Measurements from ENCODE around the gene CBR3. TPM values are rescaled to one million over a fixed set of nuclear protein-coding genes. Genes with fewer than 3 reads are reported as not detected.

Gene CBR3
- total RNA-seq, 2 experiments from 2014 or later, result 2.6 to 3.0 TPM

DNA sequence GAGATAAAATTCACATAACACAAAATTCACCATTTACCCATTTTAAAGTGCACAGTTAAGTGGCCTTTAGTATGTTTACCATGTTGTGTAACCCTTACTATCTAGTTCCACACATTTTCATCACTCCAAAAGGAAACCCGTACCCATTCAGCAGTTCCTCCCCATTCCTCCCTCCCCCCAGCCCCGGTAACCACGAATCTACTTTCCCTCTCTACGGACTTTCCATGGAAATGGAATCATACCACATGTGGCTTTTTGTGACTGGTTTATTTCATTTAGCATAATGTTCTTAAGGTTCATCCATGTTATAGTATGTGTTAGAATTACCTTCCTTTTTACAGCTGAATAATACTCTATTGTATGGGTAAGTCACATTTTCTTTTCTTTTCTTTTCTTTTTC, 32.7 kb downstream of the CBR3 start:
- no peaks in the 10 kb centered on the region for H3K9me3 ChIP-seq (ENCODE audit: control insufficient read depth in 1 of 2, insufficient read depth in 1 of 2, low read length in 2 of 2)
- intact Hi-C loops (cut with DNase I, micrococcal nuclease), result no loop called here
- no peak overlapping the region for H3K4me3 ChIP-seq (ENCODE audit: low read length)
- TF ChIP-seq, protein P1, sequence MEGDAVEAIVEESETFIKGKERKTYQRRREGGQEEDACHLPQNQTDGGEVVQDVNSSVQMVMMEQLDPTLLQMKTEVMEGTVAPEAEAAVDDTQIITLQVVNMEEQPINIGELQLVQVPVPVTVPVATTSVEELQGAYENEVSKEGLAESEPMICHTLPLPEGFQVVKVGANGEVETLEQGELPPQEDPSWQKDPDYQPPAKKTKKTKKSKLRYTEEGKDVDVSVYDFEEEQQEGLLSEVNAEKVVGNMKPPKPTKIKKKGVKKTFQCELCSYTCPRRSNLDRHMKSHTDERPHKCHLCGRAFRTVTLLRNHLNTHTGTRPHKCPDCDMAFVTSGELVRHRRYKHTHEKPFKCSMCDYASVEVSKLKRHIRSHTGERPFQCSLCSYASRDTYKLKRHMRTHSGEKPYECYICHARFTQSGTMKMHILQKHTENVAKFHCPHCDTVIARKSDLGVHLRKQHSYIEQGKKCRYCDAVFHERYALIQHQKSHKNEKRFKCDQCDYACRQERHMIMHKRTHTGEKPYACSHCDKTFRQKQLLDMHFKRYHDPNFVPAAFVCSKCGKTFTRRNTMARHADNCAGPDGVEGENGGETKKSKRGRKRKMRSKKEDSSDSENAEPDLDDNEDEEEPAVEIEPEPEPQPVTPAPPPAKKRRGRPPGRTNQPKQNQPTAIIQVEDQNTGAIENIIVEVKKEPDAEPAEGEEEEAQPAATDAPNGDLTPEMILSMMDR (IDR thresholded peaks at IDR 0.05), result no peak
- Mint-ChIP-seq H3K27me3 (no peaks in the 10 kb centered on the region), H3K4me3 (no peak overlapping the region), H3K4me1 (ENCODE audit: low read depth) (peaks cover 20% of the 10 kb centered on the region), H3K9me3 (no peaks in the 10 kb centered on the region), H3K27ac (no peak overlapping the region), H3K36me3 (ENCODE audit: low read depth) (peaks cover 37% of the 10 kb centered on the region)
- POLR2A ChIA-PET, result no interaction called here
- no peak for ATAC-seq (ENCODE audit: poor library complexity)
- H3K36me3 ChIP-seq (ENCODE audit: insufficient read depth, low read length), result peaks cover 30% of the 10 kb centered on the region
- no peaks in the 10 kb centered on the region for H3K27me3 ChIP-seq (ENCODE audit: control insufficient read depth in 1 of 2, insufficient read depth in 2 of 2, low read length in 2 of 2)
- H3K27ac ChIP-seq (ENCODE audit: low read depth in 1 of 2, low read length in 2 of 2), result no peak overlapping the region
- CTCF ChIA-PET, result no interaction called here
- DNase-seq, result no peak
- peaks cover 12% of the 10 kb centered on the region for H3K4me1 ChIP-seq (ENCODE audit: insufficient read depth, low read length)

DNA sequence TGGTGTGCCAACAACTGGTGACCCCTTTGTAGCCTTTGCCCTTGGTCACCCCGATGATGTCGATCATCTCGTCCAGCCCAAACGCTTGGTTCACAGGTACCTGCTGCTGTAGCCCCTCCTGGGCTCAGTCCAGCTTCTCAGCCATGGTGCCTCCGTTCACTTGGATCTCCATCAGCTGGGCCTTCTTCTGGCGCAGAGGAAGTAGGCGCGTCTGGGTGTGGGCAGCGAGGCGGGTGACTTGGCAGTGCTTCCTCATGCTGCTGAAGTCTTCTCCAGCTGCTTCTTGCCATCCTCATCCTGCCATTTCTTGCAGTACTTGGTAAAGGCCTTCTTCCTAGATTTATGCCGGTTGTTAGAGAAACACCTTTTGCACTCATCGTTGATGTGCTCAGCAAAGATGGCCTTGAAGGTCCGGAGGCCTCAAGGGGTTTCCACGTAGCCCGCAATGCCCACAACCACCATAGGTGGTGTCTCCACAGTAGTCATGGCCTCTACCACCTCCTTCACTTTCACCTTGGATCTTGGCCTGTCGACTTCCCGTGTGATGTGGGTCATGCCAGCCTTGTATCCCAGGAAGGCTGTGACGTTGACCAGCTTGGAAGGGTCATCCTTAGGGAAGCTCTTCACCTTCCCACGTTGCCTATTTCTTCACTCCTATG, 34.7 kb downstream of the CBR3 start:
- Mint-ChIP-seq H3K27me3 (no peaks in the 10 kb centered on the region), H3K36me3 (ENCODE audit: low read depth) (peaks cover 41% of the 10 kb centered on the region), H3K4me3 (no peak overlapping the region), H3K27ac (no peak overlapping the region), H3K4me1 (ENCODE audit: low read depth) (peaks cover 16% of the 10 kb centered on the region), H3K9me3 (no peaks in the 10 kb centered on the region)
- CTCF ChIA-PET, result no interaction called here
- Histone ChIP-seq H3K27me3 (ENCODE audit: control insufficient read depth in 1 of 2, insufficient read depth in 2 of 2, low read length in 2 of 2) (no peaks in the 10 kb centered on the region), H3K4me3 (ENCODE audit: low read length) (no peak overlapping the region), H3K9me3 (ENCODE audit: control insufficient read depth in 1 of 2, insufficient read depth in 1 of 2, low read length in 2 of 2) (no peaks in the 10 kb centered on the region), H3K27ac (ENCODE audit: low read depth in 1 of 2, low read length in 2 of 2) (no peak overlapping the region), H3K36me3 (ENCODE audit: insufficient read depth, low read length) (peaks cover 30% of the 10 kb centered on the region), H3K4me1 (ENCODE audit: insufficient read depth, low read length) (peaks cover 17% of the 10 kb centered on the region)
- POLR2A ChIA-PET, result no interaction called here
- DNase-seq, result no peak
- ATAC-seq (ENCODE audit: poor library complexity), result no peak
- intact Hi-C loops (cut with DNase I, micrococcal nuclease), result no loop called here
- TF ChIP-seq, protein P1 (IDR thresholded peaks at IDR 0.05), result no peak

DNA sequence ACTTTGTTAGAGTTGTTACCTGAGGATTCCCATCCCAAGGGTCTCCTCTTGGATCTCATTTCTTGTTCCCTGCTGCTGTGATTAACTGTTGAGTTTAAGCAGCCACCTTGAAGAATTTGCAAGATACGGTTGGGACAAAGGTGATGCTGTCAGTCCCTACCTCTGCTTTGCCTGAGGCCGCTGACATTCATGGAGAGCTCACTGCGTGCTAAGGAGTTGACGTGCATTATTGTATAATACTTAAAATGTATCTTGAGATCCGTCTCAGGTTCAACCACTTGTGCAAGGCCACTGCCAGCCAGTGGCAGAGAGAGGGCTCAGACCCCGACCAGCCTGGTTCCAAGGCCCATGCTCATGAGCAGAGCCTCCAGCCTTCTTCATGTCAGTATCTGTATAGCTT, 35.9 kb downstream of the CBR3 start:
- Mint-ChIP-seq H3K4me1 (ENCODE audit: low read depth) (peaks cover 20% of the 10 kb centered on the region), H3K36me3 (ENCODE audit: low read depth) (peaks cover 41% of the 10 kb centered on the region), H3K4me3 (no peak overlapping the region), H3K9me3 (no peaks in the 10 kb centered on the region), H3K27ac (peak overlapping the region; percentile 43), H3K27me3 (no peaks in the 10 kb centered on the region)
- H3K27me3 ChIP-seq (ENCODE audit: control insufficient read depth in 1 of 2, insufficient read depth in 2 of 2, low read length in 2 of 2), result no peaks in the 10 kb centered on the region
- H3K4me3 ChIP-seq (ENCODE audit: low read length), result no peak overlapping the region
- H3K36me3 ChIP-seq (ENCODE audit: insufficient read depth, low read length), result peaks cover 29% of the 10 kb centered on the region
- peaks cover 23% of the 10 kb centered on the region for H3K4me1 ChIP-seq (ENCODE audit: insufficient read depth, low read length)
- H3K9me3 ChIP-seq (ENCODE audit: control insufficient read depth in 1 of 2, insufficient read depth in 1 of 2, low read length in 2 of 2), result no peaks in the 10 kb centered on the region
- TF ChIP-seq, protein P1 (IDR thresholded peaks at IDR 0.05), result no peak
- ATAC-seq (ENCODE audit: poor library complexity), result no peak
- ChIA-PET POLR2A (no interaction called here), CTCF (no interaction called here)
- H3K27ac ChIP-seq (ENCODE audit: low read depth in 1 of 2, low read length in 2 of 2), result no peak overlapping the region
- intact Hi-C loops (cut with DNase I, micrococcal nuclease), result no loop called here
- no peak for DNase-seq

Data from CD4-positive, alpha-beta T cell (primary cell).